ENCODE data around the gene OR6B2.

The OR6B2 gene

GRCh38 chr2:240066489-240066888 is 36.3 kb upstream of the OR6B2 start:
- TF ChIP-seq, protein P1, sequence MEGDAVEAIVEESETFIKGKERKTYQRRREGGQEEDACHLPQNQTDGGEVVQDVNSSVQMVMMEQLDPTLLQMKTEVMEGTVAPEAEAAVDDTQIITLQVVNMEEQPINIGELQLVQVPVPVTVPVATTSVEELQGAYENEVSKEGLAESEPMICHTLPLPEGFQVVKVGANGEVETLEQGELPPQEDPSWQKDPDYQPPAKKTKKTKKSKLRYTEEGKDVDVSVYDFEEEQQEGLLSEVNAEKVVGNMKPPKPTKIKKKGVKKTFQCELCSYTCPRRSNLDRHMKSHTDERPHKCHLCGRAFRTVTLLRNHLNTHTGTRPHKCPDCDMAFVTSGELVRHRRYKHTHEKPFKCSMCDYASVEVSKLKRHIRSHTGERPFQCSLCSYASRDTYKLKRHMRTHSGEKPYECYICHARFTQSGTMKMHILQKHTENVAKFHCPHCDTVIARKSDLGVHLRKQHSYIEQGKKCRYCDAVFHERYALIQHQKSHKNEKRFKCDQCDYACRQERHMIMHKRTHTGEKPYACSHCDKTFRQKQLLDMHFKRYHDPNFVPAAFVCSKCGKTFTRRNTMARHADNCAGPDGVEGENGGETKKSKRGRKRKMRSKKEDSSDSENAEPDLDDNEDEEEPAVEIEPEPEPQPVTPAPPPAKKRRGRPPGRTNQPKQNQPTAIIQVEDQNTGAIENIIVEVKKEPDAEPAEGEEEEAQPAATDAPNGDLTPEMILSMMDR (IDR thresholded peaks at IDR 0.05; ENCODE audit: low read depth, low read length, missing control alignments), result no peak
- no peak overlapping the region for H3K4me3 ChIP-seq (ENCODE audit: low read depth, low read length)

GRCh38 chr2:240064898-240065297 is 34.7 kb upstream of the OR6B2 start:
- no peak for DNase-seq (ENCODE audit: low read depth)
- H3K4me3 ChIP-seq (ENCODE audit: low read depth, low read length), result no peak overlapping the region
- TF ChIP-seq, protein P1 (IDR thresholded peaks at IDR 0.05; ENCODE audit: low read depth, low read length, missing control alignments), result no peak

More at GRCh38 chr2:240066489-240066888, 36.3 kb upstream of the OR6B2 start:
- DNase-seq (ENCODE audit: low read depth), result no peak

- no peak overlapping the region for H3K4me3 ChIP-seq (ENCODE audit: low read depth, low read length)
- peak; percentile 15 for DNase-seq (ENCODE audit: low read depth)
- TF ChIP-seq, protein P1 (IDR thresholded peaks at IDR 0.05; ENCODE audit: low read depth, low read length, missing control alignments), result peak; percentile 56
These were observed 30.9 kb upstream of the OR6B2 start for GRCh38 chr2:240060977-240061591.

DNA sequence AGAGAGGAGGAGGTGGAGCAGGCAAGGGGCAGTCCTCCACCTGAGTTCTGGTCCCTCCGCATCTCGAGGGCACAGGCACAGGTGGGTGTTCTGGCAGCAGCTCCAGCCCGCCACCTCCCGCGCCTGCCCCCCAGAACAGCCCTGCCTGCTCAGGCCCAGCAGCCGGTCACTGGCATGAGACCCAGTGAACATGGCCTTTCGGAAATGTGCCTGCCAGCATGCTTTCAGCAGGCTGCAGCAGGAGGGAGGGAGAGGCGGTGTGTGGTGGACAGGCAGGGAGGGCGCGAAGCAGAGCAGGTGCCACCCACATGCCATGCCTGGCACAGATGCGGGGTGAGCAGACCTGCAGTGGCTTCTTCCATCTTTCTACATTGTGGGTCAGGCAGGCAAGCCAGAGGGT is 26.4 kb upstream of the OR6B2 start:
- TF ChIP-seq, protein P1 (IDR thresholded peaks at IDR 0.05; ENCODE audit: low read depth, low read length, missing control alignments), result no peak
- no peak overlapping the region for H3K4me3 ChIP-seq (ENCODE audit: low read depth, low read length)
- no peak for DNase-seq (ENCODE audit: low read depth)

DNA sequence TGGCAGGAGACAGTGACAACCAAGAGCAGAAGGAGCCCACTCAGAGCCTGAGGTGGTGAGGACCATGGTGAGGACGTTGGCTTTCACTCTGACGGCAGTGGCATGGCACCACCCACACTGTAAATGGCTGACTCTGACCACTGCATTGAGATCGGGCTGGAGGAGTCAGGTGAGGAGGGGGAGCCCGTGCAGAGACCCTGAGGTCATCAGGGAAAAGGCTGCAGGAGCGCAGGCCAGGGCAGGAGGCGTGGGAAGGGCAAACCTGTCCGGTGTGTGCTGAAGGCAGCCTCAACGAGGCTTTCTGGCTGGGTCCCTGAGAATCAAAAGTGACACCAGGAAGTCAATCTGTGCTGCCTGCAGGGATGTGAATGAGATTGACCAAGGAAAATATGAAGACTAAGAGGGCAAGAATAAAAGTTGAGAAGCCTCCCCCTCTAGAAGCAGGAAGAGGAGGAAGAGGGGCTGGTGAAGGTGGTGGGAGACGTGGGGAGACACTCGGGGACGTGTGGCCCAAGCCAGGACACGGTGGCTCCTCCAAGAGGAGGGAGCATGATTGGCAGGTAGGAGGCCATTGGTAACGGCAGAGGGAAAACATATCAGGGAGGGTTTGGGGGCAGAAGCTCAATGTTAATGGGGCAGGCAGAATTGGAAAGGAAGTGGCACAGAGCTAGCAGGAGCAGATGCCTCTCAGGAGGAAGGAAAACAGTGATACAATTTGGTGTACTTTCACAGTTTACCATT is 25.1 kb upstream of the OR6B2 start:
- TF ChIP-seq, protein P1 (IDR thresholded peaks at IDR 0.05; ENCODE audit: low read depth, low read length, missing control alignments), result no peak
- no peak overlapping the region for H3K4me3 ChIP-seq (ENCODE audit: low read depth, low read length)
- DNase-seq (ENCODE audit: low read depth), result no peak

DNA sequence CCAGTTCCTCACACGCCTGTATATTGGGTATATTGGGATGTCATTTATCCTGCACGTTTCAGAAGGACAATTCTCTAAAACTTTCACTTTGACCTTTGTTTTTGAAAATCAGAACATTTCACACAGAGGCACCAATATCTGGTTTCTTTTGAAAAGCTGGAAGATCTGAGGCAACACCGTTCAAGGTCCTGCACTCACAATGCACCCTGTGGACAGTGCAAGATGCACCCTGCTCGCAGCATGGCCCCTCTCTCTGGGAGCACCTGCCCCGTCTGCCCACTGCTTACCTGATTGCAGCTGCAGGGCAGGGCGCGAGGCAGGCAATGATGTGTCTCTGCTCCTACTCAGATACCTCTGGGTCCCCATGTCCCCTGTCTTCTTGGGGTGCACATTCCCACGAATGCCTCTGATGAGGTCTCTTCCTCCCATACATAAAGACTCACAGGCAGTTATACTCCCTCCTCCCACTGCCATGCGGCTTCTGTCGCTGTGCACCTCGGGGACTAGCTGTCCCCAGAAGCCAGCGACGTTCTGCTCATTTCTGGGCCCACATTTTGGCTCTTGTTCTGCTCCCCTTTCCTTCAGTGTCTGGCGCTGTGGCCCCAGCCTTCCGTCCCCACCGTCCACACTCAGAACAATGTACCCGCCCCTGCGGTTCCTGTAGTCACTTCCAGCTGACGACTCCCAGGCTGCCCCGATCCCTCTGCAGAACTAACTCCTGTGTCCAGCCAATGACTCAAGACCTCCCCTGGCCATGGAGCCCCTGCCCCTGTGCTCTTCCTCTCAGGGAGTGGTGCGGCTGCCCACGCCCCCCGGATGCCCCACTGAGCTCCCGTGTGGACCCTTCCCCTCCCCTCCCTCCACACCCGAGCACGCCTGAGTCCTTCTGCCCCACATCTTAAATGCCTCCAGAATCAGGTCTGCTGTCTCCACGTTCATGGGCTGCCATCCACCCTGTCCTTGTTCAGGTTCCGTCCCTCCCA is 23.2 kb upstream of the OR6B2 start, which contains the start of gene OR6B3:
TSS of gene OR6B3 (minus strand) at position 349 of the 983 bp plus-strand sequence.
- TF ChIP-seq, protein P1 (IDR thresholded peaks at IDR 0.05; ENCODE audit: low read depth, low read length, missing control alignments), result no peak
- H3K4me3 ChIP-seq (ENCODE audit: low read depth, low read length), result no peak within 1 kb of the TSS
- DNase-seq (ENCODE audit: low read depth), result no peak

Data from GM12864 (cell line).